Fibroblast of lung (primary cell): ENCODE measurements around the gene TMPRSS11A. TPM values are rescaled to one million over a fixed set of nuclear protein-coding genes. Genes with fewer than 3 reads are reported as not detected.
A peak's percentile ranks its signal among the peaks of the same experiment; 100 is the strongest.

Experiments
- DNase-seq, 2 donors: peaks; one replicate each; pipeline versions ENCODE4 v3.0.0 to v3.0.0-alpha.2; 2010; ENCODE audit warnings: low read depth in 2 of 2
- H2AFZ ChIP-seq: 2 replicates; pipeline ENCODE4 v1.5.1; 2012; ENCODE audit warnings: low read length, control low read depth, inconsistent platforms
- H3K27ac ChIP-seq: 2 replicates; pipeline ENCODE4 v1.5.1; 2011; ENCODE audit warnings: low read length, control low read depth; ENCODE audit not compliant: insufficient read depth
- H3K27me3 ChIP-seq: 2 replicates; pipeline ENCODE4 v1.5.1; 2011; ENCODE audit warnings: mild to moderate bottlenecking, low read length; ENCODE audit not compliant: control insufficient read depth, insufficient read depth
- H3K36me3 ChIP-seq: 2 replicates; pipeline ENCODE4 v1.5.1; 2011; ENCODE audit warnings: low read length; ENCODE audit not compliant: control insufficient read depth, insufficient read depth
- H3K4me1 ChIP-seq: 2 replicates; pipeline ENCODE4 v1.5.1; 2011; ENCODE audit warnings: low read length; ENCODE audit not compliant: control insufficient read depth, insufficient read depth; ENCODE audit errors: extremely low read depth
- H3K4me2 ChIP-seq: 2 replicates; pipeline ENCODE4 v1.5.1; 2011; ENCODE audit warnings: low read length, control low read depth; ENCODE audit not compliant: insufficient read depth; ENCODE audit errors: extremely low read depth
- H3K4me3 ChIP-seq, 4 experiments: fragments of 200-600 bp in 1 of 4; sonication (generic) in 1 of 4; replicated peaks in 1 of 4; 2 replicates each; pipeline ENCODE4 v1.5.1; 2011 to 2016; ENCODE audit warnings: low read length in 4 of 4, low read depth in 3 of 4, mild to moderate bottlenecking in 3 of 4, control low read depth in 2 of 4, inconsistent platforms in 1 of 4, mixed read lengths in 1 of 4; ENCODE audit not compliant: insufficient read depth in 1 of 4; ENCODE audit errors: control extremely low read depth in 1 of 4
- H3K79me2 ChIP-seq: 2 replicates; pipeline ENCODE4 v1.5.1; 2012; ENCODE audit warnings: mild to moderate bottlenecking, low read length, inconsistent platforms; ENCODE audit not compliant: control insufficient read depth, insufficient read depth
- H3K9ac ChIP-seq: 2 replicates; pipeline ENCODE4 v1.5.1; 2011; ENCODE audit warnings: mild to moderate bottlenecking, low read length, control low read depth; ENCODE audit not compliant: insufficient read depth
- H3K9me3 ChIP-seq: 2 replicates; pipeline ENCODE4 v1.5.1; 2012; ENCODE audit warnings: low read depth, low read length; ENCODE audit not compliant: control insufficient read depth, insufficient read depth
- H4K20me1 ChIP-seq: 2 replicates; pipeline ENCODE4 v1.5.1; 2011; ENCODE audit warnings: low read length; ENCODE audit not compliant: control insufficient read depth, insufficient read depth; ENCODE audit errors: extremely low read depth
- CTCF ChIP-seq, 2 donors: IDR thresholded peaks in 1 of 2; conservative IDR thresholded peaks in 1 of 2; 1 replicate in 1 of 2; 2 replicates in 1 of 2; pipeline ENCODE4 v1.5.1; 2011 to 2012; ENCODE audit warnings: low read length in 2 of 2, control low read depth in 1 of 2, inconsistent platforms in 1 of 2, low read depth in 1 of 2, mild to moderate bottlenecking in 1 of 2
- EZH2 ChIP-seq: IDR thresholded peaks from 2 replicates; pipeline ENCODE4 v1.5.1; 2012; ENCODE audit warnings: low read length, control low read depth, mild to moderate bottlenecking; ENCODE audit errors: missing control alignments
- polyA plus RNA-seq, 2 donors: library from polyadenylated mRNA; depleted of rRNA in 1 of 2; stranded (reverse) in 1 of 2; unstranded in 1 of 2; fragments of >200 nt; gene quantifications; 2 replicates each; pipeline ENCODE4 v1.2.1, GENCODE V29; 2011 to 2012; ENCODE audit warnings: missing spikeins in 1 of 2
- total RNA-seq: library from RNA; depleted of rRNA; stranded (reverse); fragments of >200 nt; gene quantifications from 2 replicates; pipeline ENCODE4 v1.2.1, GENCODE V29; 2014

TMPRSS11A gene
- total and polyA plus RNA-seq, 2 donors (not counting 1 experiment from before 2014, with no cell fraction given) = not detected

GRCh38 chr4:67869580-67870190 is 93.6 kb downstream of the TMPRSS11A start:
- no peaks in the 10 kb centered on the region for H4K20me1 ChIP-seq
- no peaks in the 10 kb centered on the region for H3K36me3 ChIP-seq
- no peak overlapping the region for H3K9ac ChIP-seq
- H3K4me3 ChIP-seq = no peak overlapping the region
- no peak overlapping the region for H3K27ac ChIP-seq
- no peaks in the 10 kb centered on the region for H3K27me3 ChIP-seq
- H3K79me2 ChIP-seq = no peaks in the 10 kb centered on the region
- no peak for DNase-seq
- no peak overlapping the region for H2AFZ ChIP-seq
- H3K4me2 ChIP-seq = no peak overlapping the region
- H3K9me3 ChIP-seq = no peaks in the 10 kb centered on the region
- no peak for TF ChIP-seq EZH2
- no peak for TF ChIP-seq CTCF (conservative IDR thresholded peaks at IDR 0.05 in 1 of 2, IDR thresholded peaks at IDR 0.05 in 1 of 2; ENCODE audit: low read depth in 1 of 2, low read length in 2 of 2)
- no peaks in the 10 kb centered on the region for H3K4me1 ChIP-seq

- no peak for TF ChIP-seq EZH2
- no peak for TF ChIP-seq CTCF (conservative IDR thresholded peaks at IDR 0.05 in 1 of 2, IDR thresholded peaks at IDR 0.05 in 1 of 2; ENCODE audit: low read depth in 1 of 2, low read length in 2 of 2)
- no peaks in the 10 kb centered on the region for H3K27me3 ChIP-seq
- no peaks in the 10 kb centered on the region for H3K9me3 ChIP-seq
- no peak overlapping the region for H3K27ac ChIP-seq
- H3K9ac ChIP-seq = no peak overlapping the region
- DNase-seq = peak in 1 of 2 donors; percentile 28
- H3K36me3 ChIP-seq = no peaks in the 10 kb centered on the region
- H3K79me2 ChIP-seq = no peaks in the 10 kb centered on the region
- no peak overlapping the region for H2AFZ ChIP-seq
- no peaks in the 10 kb centered on the region for H4K20me1 ChIP-seq
- no peak overlapping the region for H3K4me2 ChIP-seq
- H3K4me1 ChIP-seq = no peaks in the 10 kb centered on the region
- H3K4me3 ChIP-seq = no peak overlapping the region
These were observed 101.8 kb downstream of the TMPRSS11A start for GRCh38 chr4:67861513-67861912.

Other genes with a start within 250 kb of the TMPRSS11A start
- gene GNRHR, start 209.1 kb downstream of the TMPRSS11A start, total RNA-seq = not detected in 2 replicates
- gene GNRHR, start 209.1 kb downstream of the TMPRSS11A start, polyA plus RNA-seq = not detected in 2 replicates
- gene TMPRSS11D, start 79.5 kb downstream of the TMPRSS11A start, total RNA-seq = not detected in 2 replicates
- gene TMPRSS11D, start 79.5 kb downstream of the TMPRSS11A start, polyA plus RNA-seq = not detected in 2 replicates
- not detected in 2 replicates for gene TMPRSS11F, start 166.4 kb upstream of the TMPRSS11A start, total RNA-seq
- gene TMPRSS11F, start 166.4 kb upstream of the TMPRSS11A start, polyA plus RNA-seq = not detected in 2 replicates